ENCODE results near the gene RPL10L.

Gene RPL10L

DNA sequence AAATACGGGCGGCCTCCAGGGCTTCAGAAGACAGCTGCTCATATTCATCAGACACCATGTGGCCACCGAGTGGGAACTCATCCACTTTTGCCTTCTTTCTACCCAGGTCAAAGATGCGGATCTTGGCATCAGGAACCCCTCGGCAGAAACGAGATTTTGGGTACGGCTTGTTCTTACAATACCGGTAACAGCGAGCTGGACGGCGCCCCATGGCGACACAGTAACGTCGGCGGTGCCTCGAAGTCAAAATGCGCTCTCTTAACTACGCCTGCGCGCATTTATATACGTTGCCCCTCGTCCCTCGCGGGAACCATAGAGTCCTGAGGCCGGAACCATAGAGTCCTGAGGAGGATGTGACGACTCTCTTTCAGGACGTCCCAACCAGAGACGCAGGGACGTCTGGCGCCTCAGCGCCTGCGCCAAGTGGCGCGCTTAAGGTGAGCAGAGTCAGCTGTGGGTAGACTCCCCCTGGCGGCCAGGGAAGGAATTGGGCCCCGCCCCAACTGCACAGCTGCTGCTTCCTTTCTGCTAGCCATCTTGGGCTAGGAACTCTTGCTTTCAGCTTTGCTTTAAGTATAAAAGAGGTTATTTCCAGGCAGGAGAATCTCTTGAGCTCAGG lies at the start of gene RPL10L:
Gene RPL10L, minus strand, starts transcription at position 256 of the 619 bp plus-strand sequence. Its CDS starts 45 bp downstream, at position 211.
- no peak within 1 kb of the TSS for H3K4me3 ChIP-seq (ENCODE audit: low read length)
- TF ChIP-seq, protein P1, sequence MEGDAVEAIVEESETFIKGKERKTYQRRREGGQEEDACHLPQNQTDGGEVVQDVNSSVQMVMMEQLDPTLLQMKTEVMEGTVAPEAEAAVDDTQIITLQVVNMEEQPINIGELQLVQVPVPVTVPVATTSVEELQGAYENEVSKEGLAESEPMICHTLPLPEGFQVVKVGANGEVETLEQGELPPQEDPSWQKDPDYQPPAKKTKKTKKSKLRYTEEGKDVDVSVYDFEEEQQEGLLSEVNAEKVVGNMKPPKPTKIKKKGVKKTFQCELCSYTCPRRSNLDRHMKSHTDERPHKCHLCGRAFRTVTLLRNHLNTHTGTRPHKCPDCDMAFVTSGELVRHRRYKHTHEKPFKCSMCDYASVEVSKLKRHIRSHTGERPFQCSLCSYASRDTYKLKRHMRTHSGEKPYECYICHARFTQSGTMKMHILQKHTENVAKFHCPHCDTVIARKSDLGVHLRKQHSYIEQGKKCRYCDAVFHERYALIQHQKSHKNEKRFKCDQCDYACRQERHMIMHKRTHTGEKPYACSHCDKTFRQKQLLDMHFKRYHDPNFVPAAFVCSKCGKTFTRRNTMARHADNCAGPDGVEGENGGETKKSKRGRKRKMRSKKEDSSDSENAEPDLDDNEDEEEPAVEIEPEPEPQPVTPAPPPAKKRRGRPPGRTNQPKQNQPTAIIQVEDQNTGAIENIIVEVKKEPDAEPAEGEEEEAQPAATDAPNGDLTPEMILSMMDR (conservative IDR thresholded peaks at IDR 0.05; ENCODE audit: low read length): no peak
- DNase-seq (ENCODE audit: low read depth): no peak

DNA sequence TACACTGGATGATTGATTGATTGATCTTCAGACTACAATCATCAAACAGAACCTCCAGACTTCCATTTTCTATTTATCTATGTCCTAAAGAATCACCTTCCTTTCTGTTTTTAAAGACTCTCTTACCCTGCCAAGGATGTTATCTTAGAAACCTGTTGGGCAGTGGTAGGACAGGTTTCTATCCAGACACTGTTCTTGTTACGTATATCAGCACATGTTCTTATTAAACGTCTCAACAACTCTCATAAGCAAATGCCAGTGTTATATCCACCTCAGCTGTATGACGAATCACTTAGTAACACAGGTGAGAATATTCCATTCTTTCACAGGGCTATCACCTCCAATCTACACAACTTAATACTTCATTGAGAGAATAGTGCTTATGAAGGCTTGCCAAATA lies 40.2 kb upstream of the RPL10L start:
- TF ChIP-seq, protein P1 (conservative IDR thresholded peaks at IDR 0.05; ENCODE audit: low read length): no peak
- no peak for DNase-seq (ENCODE audit: low read depth)
- H3K4me3 ChIP-seq (ENCODE audit: low read length): no peak overlapping the region

DNA sequence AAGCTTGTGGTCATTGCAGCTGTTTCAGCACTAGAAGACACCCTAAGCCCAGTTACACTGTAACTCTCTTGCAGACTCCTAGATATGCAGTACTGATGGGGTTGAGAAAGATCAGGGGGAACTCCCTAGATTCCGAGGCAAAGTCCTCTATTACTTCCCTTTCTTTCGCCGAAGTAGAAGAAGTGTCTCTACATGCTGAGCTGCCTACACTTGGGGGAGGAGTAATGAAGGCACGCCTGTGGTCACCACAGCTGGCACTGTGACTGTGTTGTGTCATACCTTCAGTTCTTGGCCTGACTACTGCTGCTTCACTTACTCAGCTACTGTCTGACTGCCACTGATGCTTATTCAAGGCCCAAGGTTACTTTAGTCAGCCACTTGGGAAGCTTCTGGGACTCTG lies 35.1 kb upstream of the RPL10L start:
- no peak overlapping the region for H3K4me3 ChIP-seq (ENCODE audit: low read length)
- TF ChIP-seq, protein P1 (conservative IDR thresholded peaks at IDR 0.05; ENCODE audit: low read length): no peak
- DNase-seq (ENCODE audit: low read depth): no peak

DNA sequence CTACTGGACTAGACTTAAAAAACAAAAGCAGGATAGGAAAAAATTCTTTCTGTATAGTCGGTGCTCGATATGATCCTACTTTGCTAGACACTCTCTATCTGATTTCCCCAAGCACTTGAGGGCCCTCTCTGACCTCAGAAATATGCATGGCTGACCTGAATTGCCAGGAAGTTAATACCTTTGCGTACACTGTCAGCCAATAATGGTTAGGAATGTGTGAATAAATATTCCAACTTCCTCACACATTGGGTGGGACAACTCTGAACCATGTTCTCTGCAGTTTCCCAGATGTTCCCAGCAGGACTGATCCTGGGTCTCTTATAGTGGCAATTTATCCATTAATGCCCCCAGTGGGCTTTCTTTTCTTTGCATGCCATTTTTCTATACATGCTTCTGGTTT lies 20.5 kb upstream of the RPL10L start:
- TF ChIP-seq, protein P1 (conservative IDR thresholded peaks at IDR 0.05; ENCODE audit: low read length): no peak
- no peak overlapping the region for H3K4me3 ChIP-seq (ENCODE audit: low read length)
- DNase-seq (ENCODE audit: low read depth): no peak

DNA sequence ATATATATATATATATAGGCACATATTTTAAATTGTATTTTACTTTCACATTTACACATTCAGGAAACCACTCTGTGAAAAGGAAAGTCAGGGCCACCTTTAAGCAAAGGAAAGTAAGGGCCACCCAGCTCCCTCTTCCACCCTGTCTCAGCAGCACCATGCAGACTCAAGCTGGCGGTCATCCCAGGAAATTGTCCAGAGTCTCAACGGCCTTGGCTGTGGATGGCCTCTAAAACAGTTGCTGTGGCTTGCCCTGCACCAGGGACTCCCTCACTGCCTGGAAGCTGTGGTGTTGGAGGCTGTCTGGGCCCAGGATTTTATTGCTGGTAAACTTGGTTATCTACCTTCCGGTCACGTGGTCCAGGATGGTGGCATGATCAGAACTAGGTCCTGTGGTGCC lies 11.8 kb upstream of the RPL10L start:
- TF ChIP-seq, protein P1 (conservative IDR thresholded peaks at IDR 0.05; ENCODE audit: low read length): no peak
- no peak for DNase-seq (ENCODE audit: low read depth)
- no peak overlapping the region for H3K4me3 ChIP-seq (ENCODE audit: low read length)

DNA sequence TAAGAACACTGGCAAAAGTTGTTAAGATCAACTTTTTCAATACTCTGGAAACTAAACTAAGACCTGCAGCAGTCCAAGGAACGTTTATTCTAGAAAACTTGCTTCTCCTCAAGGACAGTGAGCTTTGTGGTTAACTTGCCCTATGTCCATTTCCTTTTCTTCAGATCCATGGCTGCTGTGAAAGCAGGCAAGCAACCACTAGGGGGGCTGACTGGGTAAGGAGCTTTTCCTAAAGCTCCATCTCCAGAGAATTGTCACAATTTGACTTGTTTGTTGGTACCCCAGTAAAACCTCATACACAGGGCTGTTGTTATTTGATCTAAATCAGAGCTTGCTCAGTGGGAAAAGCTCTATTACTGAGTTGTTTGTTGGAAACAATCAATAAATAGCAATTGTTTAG lies 10.1 kb upstream of the RPL10L start:
- TF ChIP-seq, protein P1 (conservative IDR thresholded peaks at IDR 0.05; ENCODE audit: low read length): no peak
- no peak for DNase-seq (ENCODE audit: low read depth)
- H3K4me3 ChIP-seq (ENCODE audit: low read length): no peak overlapping the region

DNA sequence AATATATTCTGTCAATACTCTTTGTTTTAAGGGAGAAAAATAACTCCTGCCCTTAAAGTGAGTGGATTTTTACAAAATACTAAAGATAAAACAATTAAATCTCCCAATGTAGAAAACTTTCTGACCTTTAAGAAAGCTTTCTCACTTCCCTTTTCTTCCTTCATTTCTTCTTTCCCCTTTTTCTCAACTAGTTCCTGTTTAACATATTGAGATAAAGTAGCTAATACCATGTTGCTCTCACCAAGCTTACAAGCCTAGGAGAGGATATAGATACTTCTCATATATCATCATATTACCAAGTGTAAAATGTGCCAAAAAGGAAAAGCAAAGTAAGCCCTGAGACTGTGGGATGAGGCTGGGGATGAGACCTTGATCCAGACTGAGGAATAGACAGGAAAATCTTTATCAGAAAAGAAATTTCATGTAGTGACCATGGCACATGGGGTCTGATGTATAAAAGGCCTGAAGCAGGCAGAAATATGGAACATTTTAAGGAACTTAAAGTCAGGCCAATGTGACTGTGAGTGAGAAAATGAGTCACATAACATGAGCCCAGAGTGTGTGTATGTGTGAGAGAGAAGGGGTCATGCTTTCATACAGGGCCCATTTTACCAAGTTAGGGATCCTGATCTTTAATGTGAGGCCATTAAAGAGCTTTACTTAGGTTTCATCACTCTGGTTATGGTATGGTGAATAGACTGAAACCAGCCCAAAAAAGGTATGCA lies 1.6 kb upstream of the RPL10L start:
- TF ChIP-seq, protein P1 (conservative IDR thresholded peaks at IDR 0.05; ENCODE audit: low read length): no peak
- no peak for DNase-seq (ENCODE audit: low read depth)
- H3K4me3 ChIP-seq (ENCODE audit: low read length): no peak overlapping the region
